ENCODE data around the gene IRX4. TPM values are rescaled to one million over a fixed set of nuclear protein-coding genes. Genes with fewer than 3 reads are reported as not detected.

Gene IRX4
- polyA plus RNA-seq, 1 donor, result not detected

DNA sequence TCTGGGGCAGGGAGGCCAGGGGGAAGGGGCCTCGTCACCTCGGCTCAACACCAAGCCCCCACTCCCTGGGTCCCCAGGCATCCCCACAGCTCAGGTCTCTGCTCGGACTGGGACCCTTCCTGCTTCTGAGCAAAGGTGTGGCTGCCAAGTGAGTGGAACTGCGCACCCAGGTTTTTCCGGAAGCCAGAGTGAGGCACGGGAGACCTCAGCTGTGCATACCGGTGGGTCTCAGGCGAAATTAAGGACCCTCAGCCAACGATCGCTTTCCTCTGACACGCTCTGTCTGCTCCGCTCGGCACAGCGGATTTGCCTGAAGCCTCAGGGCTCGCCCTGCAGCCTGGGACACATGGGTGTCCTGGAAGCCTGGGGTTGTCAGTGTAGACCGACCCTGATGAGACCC, 41.0 kb upstream of the IRX4 start:
- Histone ChIP-seq H3K4me1 (ENCODE audit: control insufficient read depth, insufficient read depth, low read length) (no peaks in the 10 kb centered on the region), H3K27ac (ENCODE audit: low read length) (no peak overlapping the region), H3K27me3 (ENCODE audit: control insufficient read depth, insufficient read depth, low read length) (peaks cover 22% of the 10 kb centered on the region), H3K4me3 (ENCODE audit: low read length) (no peak overlapping the region), H3K36me3 (ENCODE audit: control insufficient read depth, insufficient read depth, low read length) (no peaks in the 10 kb centered on the region), H3K9me3 (ENCODE audit: control insufficient read depth, low read depth, low read length) (no peaks in the 10 kb centered on the region)
- WGBS (ENCODE audit: insufficient coverage, low lambda C conversion rate), result no CpG with 5 or more reads among the region's 16 CpGs
- no peak for DNase-seq

DNA sequence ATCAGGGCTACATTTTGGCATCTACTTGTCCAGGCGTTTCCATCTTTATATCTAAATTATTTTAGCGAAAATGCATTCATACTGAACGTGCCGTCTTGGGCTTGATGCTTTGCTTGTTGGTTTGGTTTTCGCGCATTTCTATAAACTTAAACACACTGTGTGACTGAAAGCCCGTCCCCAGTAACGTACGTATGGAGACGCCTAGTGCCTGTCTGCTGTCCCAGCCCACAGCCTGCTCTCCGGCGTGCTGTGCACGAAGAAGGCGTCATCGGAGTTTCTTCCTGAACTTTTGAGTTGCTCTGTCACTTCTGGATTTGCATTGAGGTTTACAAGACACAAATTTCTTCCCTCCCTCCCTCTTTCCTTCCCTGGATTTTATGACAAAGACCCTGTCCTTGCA, 40.6 kb upstream of the IRX4 start:
- Histone ChIP-seq H3K27ac (ENCODE audit: low read length) (no peak overlapping the region), H3K9me3 (ENCODE audit: control insufficient read depth, low read depth, low read length) (no peaks in the 10 kb centered on the region), H3K36me3 (ENCODE audit: control insufficient read depth, insufficient read depth, low read length) (no peaks in the 10 kb centered on the region), H3K4me1 (ENCODE audit: control insufficient read depth, insufficient read depth, low read length) (no peaks in the 10 kb centered on the region), H3K27me3 (ENCODE audit: control insufficient read depth, insufficient read depth, low read length) (peaks cover 19% of the 10 kb centered on the region), H3K4me3 (ENCODE audit: low read length) (no peak overlapping the region)
- no peak for DNase-seq
- WGBS (ENCODE audit: insufficient coverage, low lambda C conversion rate), result no CpG with 5 or more reads among the region's 15 CpGs

DNA sequence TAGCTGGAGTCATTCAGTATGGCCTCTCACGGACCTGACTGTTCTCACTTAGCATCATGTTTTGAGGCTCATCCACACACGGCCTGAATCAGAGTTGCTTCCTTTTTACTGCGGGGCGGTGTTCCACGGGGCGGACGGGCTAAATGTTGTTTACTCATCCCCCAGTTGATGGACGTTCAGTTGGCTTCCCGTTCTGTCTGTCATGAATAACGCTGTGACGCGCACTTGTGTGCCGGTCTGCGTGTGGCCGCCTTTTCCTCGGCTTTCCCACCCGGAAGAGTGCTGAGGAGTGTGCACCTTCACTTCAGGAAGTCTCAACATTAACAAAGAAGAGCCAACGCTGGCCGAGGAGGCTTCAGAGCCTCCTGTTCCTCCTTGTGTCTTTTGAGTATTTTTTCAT, 39.0 kb upstream of the IRX4 start:
- no peak overlapping the region for H3K27ac ChIP-seq (ENCODE audit: low read length)

DNA sequence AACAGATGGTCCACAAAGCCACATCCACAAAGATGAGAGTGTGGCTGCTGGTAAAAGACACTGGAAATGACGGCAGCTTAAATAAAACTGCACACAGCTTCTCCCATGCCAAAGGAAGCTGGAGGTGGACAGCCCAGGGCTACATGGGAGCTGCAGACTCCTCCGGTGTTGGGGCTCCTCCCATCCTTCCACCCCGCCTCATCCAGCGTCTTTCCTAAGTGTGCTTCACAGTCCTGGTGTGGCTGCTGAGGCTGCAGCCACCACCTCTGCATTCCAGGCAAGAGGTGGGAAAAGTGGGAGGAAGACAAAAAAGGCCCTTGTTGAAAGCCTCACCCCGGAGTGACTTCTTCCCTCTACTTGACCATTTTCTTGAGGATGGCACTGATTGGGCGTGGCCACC, 37.0 kb upstream of the IRX4 start:
- Histone ChIP-seq H3K27ac (ENCODE audit: low read length) (no peak overlapping the region), H3K4me1 (ENCODE audit: control insufficient read depth, insufficient read depth, low read length) (no peaks in the 10 kb centered on the region), H3K27me3 (ENCODE audit: control insufficient read depth, insufficient read depth, low read length) (peaks cover 7% of the 10 kb centered on the region), H3K9me3 (ENCODE audit: control insufficient read depth, low read depth, low read length) (no peaks in the 10 kb centered on the region), H3K36me3 (ENCODE audit: control insufficient read depth, insufficient read depth, low read length) (no peaks in the 10 kb centered on the region), H3K4me3 (ENCODE audit: low read length) (no peak overlapping the region)
- DNase-seq, result no peak
- WGBS (ENCODE audit: insufficient coverage, low lambda C conversion rate), result no CpG with 5 or more reads among the region's 6 CpGs

More for the DNA sequence above, 39.0 kb upstream of the IRX4 start:
- WGBS (ENCODE audit: insufficient coverage, low lambda C conversion rate), result no CpG with 5 or more reads among the region's 19 CpGs
- H3K4me1 ChIP-seq (ENCODE audit: control insufficient read depth, insufficient read depth, low read length), result no peaks in the 10 kb centered on the region
- no peak for DNase-seq
- no peaks in the 10 kb centered on the region for H3K36me3 ChIP-seq (ENCODE audit: control insufficient read depth, insufficient read depth, low read length)
- H3K9me3 ChIP-seq (ENCODE audit: control insufficient read depth, low read depth, low read length), result no peaks in the 10 kb centered on the region
- H3K27me3 ChIP-seq (ENCODE audit: control insufficient read depth, insufficient read depth, low read length), result peaks cover 12% of the 10 kb centered on the region
- no peak overlapping the region for H3K4me3 ChIP-seq (ENCODE audit: low read length)

DNA sequence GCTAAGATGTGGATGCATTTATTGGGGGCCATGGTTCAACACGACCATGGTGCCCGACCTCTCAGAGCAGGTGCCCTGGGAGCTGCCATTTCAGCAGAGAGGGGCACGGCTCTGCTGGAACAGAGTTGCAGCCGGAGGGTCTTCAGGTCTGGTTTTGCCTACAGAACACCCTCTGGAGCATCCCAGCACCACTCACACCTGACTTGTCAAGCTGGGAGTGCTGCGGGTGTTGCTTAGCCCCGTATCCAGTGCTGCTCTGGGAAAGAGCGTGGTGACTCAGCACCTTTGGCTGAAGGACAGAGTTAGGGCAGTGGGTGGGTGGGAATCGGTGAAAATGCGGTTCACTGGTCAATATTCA, 36.5 kb upstream of the IRX4 start:
- H3K4me3 ChIP-seq (ENCODE audit: low read length), result no peak overlapping the region
- 83% methylated on average over 2 of the region's 9 CpGs for WGBS (ENCODE audit: insufficient coverage, low lambda C conversion rate)
- no peak for DNase-seq
- no peak overlapping the region for H3K27ac ChIP-seq (ENCODE audit: low read length)
- H3K4me1 ChIP-seq (ENCODE audit: control insufficient read depth, insufficient read depth, low read length), result no peaks in the 10 kb centered on the region
- no peaks in the 10 kb centered on the region for H3K36me3 ChIP-seq (ENCODE audit: control insufficient read depth, insufficient read depth, low read length)
- peaks cover 7% of the 10 kb centered on the region for H3K27me3 ChIP-seq (ENCODE audit: control insufficient read depth, insufficient read depth, low read length)
- H3K9me3 ChIP-seq (ENCODE audit: control insufficient read depth, low read depth, low read length), result peaks cover 3% of the 10 kb centered on the region

DNA sequence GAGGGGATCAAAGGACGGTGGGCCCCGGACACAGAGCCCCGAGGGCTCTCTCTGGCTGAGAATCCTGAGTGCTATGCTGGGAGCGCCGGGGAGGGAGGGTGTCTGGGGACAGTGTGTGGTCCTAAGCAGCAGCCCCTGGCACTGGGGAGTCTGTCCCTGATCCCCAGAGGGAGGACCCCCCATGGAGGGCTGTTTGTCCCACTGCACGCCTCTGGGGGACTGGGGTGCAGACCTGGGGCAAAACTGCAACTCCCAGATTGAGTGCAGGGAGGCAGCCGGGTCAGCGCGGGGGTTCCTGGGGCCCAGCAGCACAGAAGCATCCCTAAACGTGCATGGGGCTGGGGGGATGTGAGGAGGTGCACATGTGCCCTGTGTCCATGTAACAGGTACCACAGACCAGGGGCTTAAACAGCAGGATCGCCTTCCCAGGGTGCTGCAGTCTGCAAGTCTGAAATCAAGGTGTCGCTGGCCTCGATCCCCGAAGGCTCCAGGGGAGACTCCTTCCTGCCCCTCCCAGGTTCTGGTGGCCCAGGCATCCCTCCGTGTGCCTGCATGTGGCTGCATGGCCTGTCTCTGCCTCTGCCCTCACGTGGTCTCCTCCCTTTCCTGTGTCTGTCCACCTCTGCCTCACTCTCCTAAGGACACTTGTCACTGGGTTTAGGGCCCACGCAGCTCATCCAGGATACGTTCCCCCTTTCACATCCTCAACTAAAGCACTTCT, 35.9 kb upstream of the IRX4 start:
- WGBS (ENCODE audit: insufficient coverage, low lambda C conversion rate), result no CpG with 5 or more reads among the region's 18 CpGs
- Histone ChIP-seq H3K27ac (ENCODE audit: low read length) (no peak overlapping the region), H3K36me3 (ENCODE audit: control insufficient read depth, insufficient read depth, low read length) (no peaks in the 10 kb centered on the region), H3K4me1 (ENCODE audit: control insufficient read depth, insufficient read depth, low read length) (no peaks in the 10 kb centered on the region), H3K9me3 (ENCODE audit: control insufficient read depth, low read depth, low read length) (peaks cover 3% of the 10 kb centered on the region), H3K4me3 (ENCODE audit: low read length) (no peak overlapping the region), H3K27me3 (ENCODE audit: control insufficient read depth, insufficient read depth, low read length) (peaks cover 3% of the 10 kb centered on the region)
- no peak for DNase-seq

DNA sequence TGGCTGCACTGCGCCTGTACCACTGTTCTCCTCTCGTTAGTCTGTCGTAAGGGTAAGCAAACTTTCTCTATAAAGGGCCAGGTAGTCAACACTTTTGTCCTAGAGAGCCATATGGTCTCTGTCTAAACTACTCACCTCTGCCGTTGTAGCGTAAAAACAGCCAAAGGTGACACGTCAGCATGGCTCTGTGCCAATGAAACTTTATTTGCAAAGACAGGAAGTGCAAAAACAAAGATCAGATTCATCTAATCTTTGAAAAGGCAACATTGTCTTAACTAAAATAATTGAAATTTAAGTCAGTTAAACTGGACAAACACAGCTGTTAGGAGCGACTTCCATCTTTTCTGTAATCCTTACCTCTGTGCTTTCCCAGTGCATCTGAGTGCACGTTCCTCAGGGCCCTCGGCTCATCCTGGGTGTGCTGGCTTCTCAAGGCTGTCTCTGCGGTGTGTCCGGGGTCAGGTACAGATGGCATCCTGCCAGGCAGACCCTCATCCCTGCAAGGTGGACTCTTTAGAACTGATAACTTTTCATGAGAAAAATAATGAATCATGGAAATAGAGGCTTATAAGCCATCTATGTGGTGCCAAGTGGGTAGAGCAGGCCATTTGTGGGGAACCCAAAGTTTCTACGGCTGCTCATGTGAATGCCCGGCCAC, 35.2 kb upstream of the IRX4 start:
- 100% methylated on average over 1 of the region's 13 CpGs for WGBS (ENCODE audit: insufficient coverage, low lambda C conversion rate)
- Histone ChIP-seq H3K36me3 (ENCODE audit: control insufficient read depth, insufficient read depth, low read length) (no peaks in the 10 kb centered on the region), H3K27ac (ENCODE audit: low read length) (no peak overlapping the region), H3K4me3 (ENCODE audit: low read length) (no peak overlapping the region), H3K4me1 (ENCODE audit: control insufficient read depth, insufficient read depth, low read length) (no peaks in the 10 kb centered on the region), H3K27me3 (ENCODE audit: control insufficient read depth, insufficient read depth, low read length) (peaks cover 3% of the 10 kb centered on the region), H3K9me3 (ENCODE audit: control insufficient read depth, low read depth, low read length) (peaks cover 3% of the 10 kb centered on the region)
- no peak for DNase-seq

DNA sequence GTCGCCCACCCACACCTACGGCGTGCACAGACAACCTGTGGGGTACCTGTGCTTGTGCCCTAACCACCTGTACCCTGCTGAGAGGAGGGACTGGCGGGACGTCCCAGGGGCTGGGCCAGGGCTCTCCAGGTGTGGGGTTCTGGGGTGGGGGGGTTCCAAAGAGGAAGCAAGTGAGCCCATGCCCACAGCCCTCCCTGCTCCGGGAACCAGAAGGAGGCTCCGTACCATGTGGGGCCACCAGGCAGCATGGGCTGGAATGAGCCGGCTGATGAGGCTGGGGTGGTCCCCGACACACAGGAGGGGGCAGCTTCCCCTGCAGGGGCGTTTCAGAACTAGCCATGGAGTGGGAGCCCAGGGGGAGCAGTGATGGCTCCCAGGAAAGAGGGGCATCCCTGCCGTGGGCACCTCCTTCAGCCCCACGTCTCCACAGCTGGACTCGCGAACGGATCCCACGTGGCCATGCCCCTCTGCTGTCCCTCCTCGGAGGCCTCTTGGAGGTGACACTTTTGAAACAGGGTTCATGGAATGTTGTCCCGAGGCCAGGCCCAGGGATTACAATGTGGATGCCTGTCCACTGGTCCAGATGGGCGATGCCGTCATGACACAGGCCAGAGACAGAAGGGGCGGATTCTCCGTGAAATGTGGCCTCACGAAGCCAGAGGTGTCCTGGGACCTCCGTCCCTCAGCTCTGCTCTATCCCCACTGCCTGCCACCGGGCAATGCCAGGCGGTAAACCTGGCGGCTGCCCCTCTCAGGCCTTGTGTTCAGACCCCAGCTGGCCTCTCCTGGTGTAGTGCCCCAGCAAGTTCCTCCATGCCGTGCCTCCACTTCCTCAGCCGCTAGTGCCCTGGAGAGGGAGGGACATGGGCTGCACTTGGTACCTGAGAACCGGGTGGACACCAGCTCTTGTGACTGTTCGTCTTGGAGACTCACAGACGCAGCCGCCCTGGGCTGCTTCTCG, 33.6 kb upstream of the IRX4 start:
- H3K27ac ChIP-seq (ENCODE audit: low read length), result no peak overlapping the region
- peaks cover 3% of the 10 kb centered on the region for H3K9me3 ChIP-seq (ENCODE audit: control insufficient read depth, low read depth, low read length)
- H3K27me3 ChIP-seq (ENCODE audit: control insufficient read depth, insufficient read depth, low read length), result peaks cover 3% of the 10 kb centered on the region
- no peaks in the 10 kb centered on the region for H3K36me3 ChIP-seq (ENCODE audit: control insufficient read depth, insufficient read depth, low read length)
- WGBS (ENCODE audit: insufficient coverage, low lambda C conversion rate), result 92% methylated on average over 2 of the region's 34 CpGs
- no peak overlapping the region for H3K4me3 ChIP-seq (ENCODE audit: low read length)
- no peak for DNase-seq
- no peaks in the 10 kb centered on the region for H3K4me1 ChIP-seq (ENCODE audit: control insufficient read depth, insufficient read depth, low read length)

DNA sequence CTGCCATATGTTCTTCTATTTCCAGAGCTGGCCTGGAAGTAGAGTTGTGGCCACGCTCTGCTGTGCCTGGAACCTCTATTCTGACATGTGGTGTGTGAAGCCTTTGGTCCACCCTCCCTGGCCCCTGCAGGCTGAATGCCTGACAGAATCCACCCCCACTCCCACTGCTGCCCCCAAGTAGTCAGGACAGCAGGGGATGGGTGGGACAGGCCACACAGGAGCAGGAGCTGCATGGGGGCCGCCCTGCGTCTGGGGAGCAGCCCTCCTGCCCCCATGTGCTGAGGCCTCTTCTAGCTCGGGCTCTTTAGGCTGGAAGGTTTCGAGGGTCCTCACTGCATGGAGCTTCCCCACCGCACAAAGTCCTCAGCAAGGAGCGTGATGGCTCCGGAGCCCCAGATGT, 32.6 kb upstream of the IRX4 start:
- Histone ChIP-seq H3K36me3 (ENCODE audit: control insufficient read depth, insufficient read depth, low read length) (no peaks in the 10 kb centered on the region), H3K9me3 (ENCODE audit: control insufficient read depth, low read depth, low read length) (peaks cover 3% of the 10 kb centered on the region), H3K4me1 (ENCODE audit: control insufficient read depth, insufficient read depth, low read length) (no peaks in the 10 kb centered on the region), H3K27me3 (ENCODE audit: control insufficient read depth, insufficient read depth, low read length) (peaks cover 3% of the 10 kb centered on the region), H3K27ac (ENCODE audit: low read length) (no peak overlapping the region), H3K4me3 (ENCODE audit: low read length) (no peak overlapping the region)
- DNase-seq, result no peak
- WGBS (ENCODE audit: insufficient coverage, low lambda C conversion rate), result no CpG with 5 or more reads among the region's 8 CpGs

DNA sequence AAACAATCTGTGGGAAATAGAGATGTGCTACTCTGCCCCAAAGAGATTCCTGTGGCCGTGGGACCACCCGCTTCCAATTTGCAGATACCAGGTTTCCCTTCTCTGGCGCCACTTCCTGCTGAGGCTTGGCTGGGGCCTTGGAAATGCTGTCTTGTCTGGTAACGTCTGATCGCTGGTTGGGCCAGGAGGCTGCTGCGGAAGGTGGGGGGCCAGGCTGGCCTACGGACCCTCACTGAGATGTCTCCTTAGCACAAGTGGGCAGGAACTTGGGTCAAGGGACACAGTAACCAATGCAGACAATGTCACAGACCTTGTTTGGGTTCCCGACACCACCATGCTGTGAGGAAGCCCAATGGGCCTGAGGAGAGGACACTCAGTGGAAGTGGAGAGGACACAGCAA, 31.7 kb upstream of the IRX4 start:
- Histone ChIP-seq H3K36me3 (ENCODE audit: control insufficient read depth, insufficient read depth, low read length) (no peaks in the 10 kb centered on the region), H3K27ac (ENCODE audit: low read length) (no peak overlapping the region), H3K9me3 (ENCODE audit: control insufficient read depth, low read depth, low read length) (peaks cover 3% of the 10 kb centered on the region), H3K27me3 (ENCODE audit: control insufficient read depth, insufficient read depth, low read length) (peaks cover 3% of the 10 kb centered on the region), H3K4me1 (ENCODE audit: control insufficient read depth, insufficient read depth, low read length) (no peaks in the 10 kb centered on the region), H3K4me3 (ENCODE audit: low read length) (no peak overlapping the region)
- DNase-seq, result no peak
- WGBS (ENCODE audit: insufficient coverage, low lambda C conversion rate), result no CpG with 5 or more reads among the region's 8 CpGs
